Measurements from ENCODE around the gene OPRL1.
"Not testable (repeated sequence)": the region's sequence is repeated elsewhere in the genome, so short reads cannot be mapped to it uniquely, and the experiment has no call there.

Gene OPRL1

DNA sequence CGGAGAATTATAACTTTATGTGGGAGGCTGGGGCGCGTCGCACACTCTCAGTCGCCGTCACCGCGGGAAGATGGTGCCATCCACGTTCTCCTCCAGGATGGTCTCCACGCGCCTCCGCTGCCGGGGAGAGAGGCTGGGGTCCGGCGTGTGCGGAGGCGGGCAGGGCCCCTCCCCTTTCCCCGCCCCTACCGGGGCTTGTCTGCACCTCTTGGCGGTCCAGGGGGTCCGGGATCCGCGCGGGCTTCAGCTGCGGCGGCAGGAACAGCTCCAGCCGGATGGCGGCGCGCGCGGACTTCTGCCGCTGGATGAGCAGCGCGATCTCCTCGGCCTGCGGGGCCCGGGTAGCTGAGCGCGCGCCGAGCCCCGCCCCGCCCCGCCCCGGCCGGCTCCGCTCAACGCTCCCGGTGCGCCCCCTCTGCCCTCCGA lies 3.5 kb downstream of the OPRL1 start:
- 0% methylated on average over 39 of the region's 52 CpGs for WGBS (ENCODE audit: insufficient coverage)
- H3K36me3 ChIP-seq (ENCODE audit: control insufficient read depth in 4 of 4, insufficient read depth in 4 of 4, low read length in 3 of 4), result peaks cover 0 to 2% (median 0%) of the 10 kb centered on the region in 4 experiments
- peak; percentile 80 to 87 (median 85) for DNase-seq
- H3K9me3 ChIP-seq (ENCODE audit: control extremely low read depth in 1 of 5, control insufficient read depth in 4 of 5, insufficient read depth in 2 of 5, low read depth in 1 of 5, low read length in 4 of 5), result peaks cover 0 to 11% (median 0%) of the 10 kb centered on the region in 5 experiments
- no peaks in the 10 kb centered on the region for H3K27me3 ChIP-seq (replicated peaks in 2 of 5; ENCODE audit: control insufficient read depth in 4 of 5, insufficient read depth in 5 of 5, low read length in 4 of 5)
- H3K4me3 ChIP-seq (ENCODE audit: control insufficient read depth in 1 of 7, extremely low read depth in 1 of 7, insufficient read depth in 4 of 7, low read depth in 2 of 7, low read length in 6 of 7), result peak overlapping the region; percentile 37 to 83 (median 68)
- CTCF ChIA-PET, result interaction anchor here (0.9 to 19.6 kb wide), 18 partner anchors 10 to 103 kb away, joined by 3 to 178 read pairs (median 6); partner anchors contain the start of genes NPBWR2, PRPF6 and TCEA2
- H3K27ac ChIP-seq (ENCODE audit: insufficient read depth in 1 of 2, low read depth in 1 of 2, low read length in 2 of 2, poor library complexity in 1 of 2, severe bottlenecking in 2 of 2), result peak overlapping the region in 1 of 2 experiments; percentile 25
- POLR2A ChIA-PET, result interaction anchor here (0.6 to 1.1 kb wide), 2 partner anchors 44 to 190 kb away, joined by 3 read pairs; no protein-coding TSS in a partner anchor
- peaks cover 0 to 60% (median 53%) of the 10 kb centered on the region in 4 experiments for H3K4me1 ChIP-seq (ENCODE audit: control extremely low read depth in 1 of 4, control insufficient read depth in 4 of 4, insufficient read depth in 4 of 4, low read length in 3 of 4)

DNA sequence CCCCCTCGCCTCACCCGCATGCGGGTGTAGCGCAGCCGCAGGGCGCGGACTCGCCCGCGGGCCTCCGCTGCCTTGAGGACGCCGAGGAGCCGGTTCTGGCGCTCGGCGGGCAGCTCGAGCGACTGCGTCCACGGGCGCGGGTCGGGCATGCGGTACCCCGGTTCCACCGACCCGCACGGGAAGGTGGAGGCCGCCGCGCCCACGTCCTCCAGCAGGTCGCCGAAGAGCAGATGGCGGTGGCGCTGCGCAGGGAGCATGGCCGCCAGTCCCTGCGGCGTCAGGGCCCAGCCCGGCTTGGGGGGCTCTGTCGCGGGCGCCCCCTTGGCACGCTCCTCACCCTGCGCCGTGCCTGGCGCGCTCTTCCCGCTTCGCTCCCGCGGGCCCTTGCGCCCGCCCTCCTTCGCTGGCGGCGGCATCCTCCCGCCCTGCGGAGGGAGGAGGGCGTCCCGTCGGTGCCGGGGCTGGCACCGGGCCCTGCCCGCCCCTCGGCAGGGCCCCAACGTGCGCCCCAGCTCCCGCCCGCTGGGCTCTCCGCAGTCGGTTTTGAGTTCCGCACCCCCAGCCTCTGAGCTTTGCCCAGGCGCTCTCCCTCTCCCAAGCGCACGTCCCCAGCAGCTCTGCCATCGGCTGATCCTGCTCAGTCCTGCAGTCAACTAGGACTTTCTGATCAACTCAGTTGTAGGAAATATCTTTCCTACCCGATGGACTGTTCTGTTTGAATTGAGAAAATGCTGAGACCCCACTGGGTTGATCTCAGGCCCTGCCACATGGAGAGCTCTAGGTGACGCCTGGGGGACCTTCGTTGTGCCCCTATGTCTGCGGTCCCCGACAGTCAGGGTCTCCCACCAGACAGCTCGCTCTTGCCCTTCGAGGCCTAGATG lies 4.2 kb downstream of the OPRL1 start, which contains the start of gene LKAAEAR1:
Gene LKAAEAR1, minus strand, starts transcription at position 595 of the 881 bp plus-strand sequence. Its CDS starts 179 bp downstream, at position 416.
- ChIA-PET CTCF (interaction anchor here (0.9 to 19.6 kb wide), 15 partner anchors 9 to 104 kb away, joined by 3 to 178 read pairs (median 5); partner anchors contain the start of genes NPBWR2, PRPF6 and TCEA2), POLR2A (interaction anchor here (0.6 kb wide), 1 partner anchor 191 kb away, joined by 3 read pairs; no protein-coding TSS in a partner anchor)
- WGBS (ENCODE audit: insufficient coverage), result under 1% methylated on average over 73 of the region's 86 CpGs
- Histone ChIP-seq H3K27ac (ENCODE audit: insufficient read depth in 1 of 2, low read depth in 1 of 2, low read length in 2 of 2, poor library complexity in 1 of 2, severe bottlenecking in 2 of 2) (peak within 1 kb of the TSS in 1 of 2 experiments; percentile 25), H3K4me3 (ENCODE audit: control insufficient read depth in 1 of 7, extremely low read depth in 1 of 7, insufficient read depth in 4 of 7, low read depth in 2 of 7, low read length in 6 of 7) (peak within 1 kb of the TSS; percentile 37 to 83 (median 68)), H3K9me3 (ENCODE audit: control extremely low read depth in 1 of 5, control insufficient read depth in 4 of 5, insufficient read depth in 2 of 5, low read depth in 1 of 5, low read length in 4 of 5) (peaks cover 0 to 11% (median 0%) of the 10 kb centered on the region in 5 experiments), H3K4me1 (ENCODE audit: control extremely low read depth in 1 of 4, control insufficient read depth in 4 of 4, insufficient read depth in 4 of 4, low read length in 3 of 4) (peaks cover 0 to 53% (median 47%) of the 10 kb centered on the region in 4 experiments), H3K36me3 (ENCODE audit: control insufficient read depth in 4 of 4, insufficient read depth in 4 of 4, low read length in 3 of 4) (peaks cover 0 to 2% (median 0%) of the 10 kb centered on the region in 4 experiments), H3K27me3 (replicated peaks in 2 of 5; ENCODE audit: control insufficient read depth in 4 of 5, insufficient read depth in 5 of 5, low read length in 4 of 5) (no peaks in the 10 kb centered on the region)
- peak in 2 of 3 donors; percentile 48 to 55 for DNase-seq

DNA sequence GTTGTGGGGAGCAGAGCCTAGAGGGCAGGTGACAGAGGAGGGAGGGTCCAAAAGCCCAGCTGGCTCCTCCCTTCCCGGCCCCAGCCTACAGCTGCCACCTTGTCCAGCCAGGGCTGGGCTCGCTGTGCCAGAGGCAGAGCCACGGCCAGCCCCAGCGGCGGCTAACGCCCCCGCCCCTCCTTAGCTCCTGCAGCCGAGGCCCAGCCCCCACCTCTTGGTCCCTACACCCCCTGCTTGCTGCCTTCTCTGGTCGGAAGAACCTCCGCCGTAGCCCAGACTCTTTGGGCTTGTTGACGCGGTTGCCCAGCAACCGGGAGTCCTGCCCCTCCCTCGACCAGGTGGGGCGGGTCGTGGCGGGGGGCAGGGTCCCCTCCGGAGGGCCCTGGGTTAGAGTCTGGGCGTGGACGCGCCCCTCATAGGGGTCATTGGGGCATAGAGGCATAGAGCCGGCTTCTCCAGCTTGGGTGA lies 4.8 kb downstream of the OPRL1 start:
- Histone ChIP-seq H3K27me3 (replicated peaks in 2 of 5; ENCODE audit: control insufficient read depth in 4 of 5, insufficient read depth in 5 of 5, low read length in 4 of 5) (no peaks in the 10 kb centered on the region), H3K36me3 (ENCODE audit: control insufficient read depth in 4 of 4, insufficient read depth in 4 of 4, low read length in 3 of 4) (peaks cover 0 to 2% (median 0%) of the 10 kb centered on the region in 4 experiments), H3K27ac (ENCODE audit: insufficient read depth in 1 of 2, low read depth in 1 of 2, low read length in 2 of 2, poor library complexity in 1 of 2, severe bottlenecking in 2 of 2) (no peak overlapping the region), H3K4me3 (ENCODE audit: control insufficient read depth in 1 of 7, extremely low read depth in 1 of 7, insufficient read depth in 4 of 7, low read depth in 2 of 7, low read length in 6 of 7) (peak overlapping the region in 4 of 7 experiments; percentile 25 to 83 (median 70)), H3K9me3 (ENCODE audit: control extremely low read depth in 1 of 5, control insufficient read depth in 4 of 5, insufficient read depth in 2 of 5, low read depth in 1 of 5, low read length in 4 of 5) (peaks cover 0 to 11% (median 0%) of the 10 kb centered on the region in 5 experiments), H3K4me1 (ENCODE audit: control extremely low read depth in 1 of 4, control insufficient read depth in 4 of 4, insufficient read depth in 4 of 4, low read length in 3 of 4) (peaks cover 0 to 51% (median 46%) of the 10 kb centered on the region in 4 experiments)
- POLR2A ChIA-PET, result no interaction called here
- CTCF ChIA-PET, result interaction anchor here (1.0 to 19.6 kb wide), 9 partner anchors 8 to 40 kb away, joined by 3 to 178 read pairs (median 10); partner anchors contain the start of genes NPBWR2 and TCEA2
- 26% methylated on average over 13 of the region's 23 CpGs for WGBS (ENCODE audit: insufficient coverage)
- peak in 2 of 3 donors; percentile 51 to 56 for DNase-seq

DNA sequence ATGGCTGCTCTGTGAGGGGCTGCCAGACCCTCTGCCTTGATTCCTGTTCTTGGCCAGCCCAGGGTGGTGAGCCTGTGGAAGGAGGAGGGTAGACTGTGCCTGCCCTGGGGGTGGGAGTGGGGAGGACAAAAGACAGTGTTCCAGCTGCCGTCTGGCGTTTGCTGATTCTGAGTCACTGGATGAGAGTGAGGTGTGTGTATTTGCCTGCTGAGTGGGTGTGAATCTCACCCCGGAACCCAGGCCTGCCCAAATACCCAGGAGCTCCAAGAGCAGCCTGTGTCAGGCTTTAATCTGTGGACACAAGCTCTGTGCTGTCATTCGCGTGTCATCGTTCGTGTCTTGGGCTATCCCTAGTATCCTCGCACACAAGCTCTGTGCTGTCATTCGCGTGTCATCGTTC lies 6.9 kb downstream of the OPRL1 start:
- H3K4me3 ChIP-seq (ENCODE audit: control insufficient read depth in 1 of 7, extremely low read depth in 1 of 7, insufficient read depth in 4 of 7, low read depth in 2 of 7, low read length in 6 of 7), result no peak overlapping the region
- peaks cover 0 to 32% (median 28%) of the 10 kb centered on the region in 4 experiments for H3K4me1 ChIP-seq (ENCODE audit: control extremely low read depth in 1 of 4, control insufficient read depth in 4 of 4, insufficient read depth in 4 of 4, low read length in 3 of 4)
- peaks cover 0 to 2% (median 0%) of the 10 kb centered on the region in 4 experiments for H3K36me3 ChIP-seq (ENCODE audit: control insufficient read depth in 4 of 4, insufficient read depth in 4 of 4, low read length in 3 of 4)
- POLR2A ChIA-PET, result interaction anchor here (0.8 kb wide), 1 partner anchor 29 kb away, joined by 3 read pairs; no protein-coding TSS in a partner anchor
- CTCF ChIA-PET, result interaction anchor here (1.3 to 19.6 kb wide), 2 partner anchors 15 to 31 kb away, joined by 5 to 178 read pairs; no protein-coding TSS in a partner anchor
- 100% methylated on average over 3 of the region's 11 CpGs for WGBS (ENCODE audit: insufficient coverage)
- DNase-seq, result no peak
- H3K27ac ChIP-seq (ENCODE audit: insufficient read depth in 1 of 2, low read depth in 1 of 2, low read length in 2 of 2, poor library complexity in 1 of 2, severe bottlenecking in 2 of 2), result no peak overlapping the region
- H3K27me3 ChIP-seq (replicated peaks in 2 of 5; ENCODE audit: control insufficient read depth in 4 of 5, insufficient read depth in 5 of 5, low read length in 4 of 5), result no peaks in the 10 kb centered on the region
- H3K9me3 ChIP-seq (ENCODE audit: control extremely low read depth in 1 of 5, control insufficient read depth in 4 of 5, insufficient read depth in 2 of 5, low read depth in 1 of 5, low read length in 4 of 5), result peaks cover 0 to 11% (median 0%) of the 10 kb centered on the region in 5 experiments

DNA sequence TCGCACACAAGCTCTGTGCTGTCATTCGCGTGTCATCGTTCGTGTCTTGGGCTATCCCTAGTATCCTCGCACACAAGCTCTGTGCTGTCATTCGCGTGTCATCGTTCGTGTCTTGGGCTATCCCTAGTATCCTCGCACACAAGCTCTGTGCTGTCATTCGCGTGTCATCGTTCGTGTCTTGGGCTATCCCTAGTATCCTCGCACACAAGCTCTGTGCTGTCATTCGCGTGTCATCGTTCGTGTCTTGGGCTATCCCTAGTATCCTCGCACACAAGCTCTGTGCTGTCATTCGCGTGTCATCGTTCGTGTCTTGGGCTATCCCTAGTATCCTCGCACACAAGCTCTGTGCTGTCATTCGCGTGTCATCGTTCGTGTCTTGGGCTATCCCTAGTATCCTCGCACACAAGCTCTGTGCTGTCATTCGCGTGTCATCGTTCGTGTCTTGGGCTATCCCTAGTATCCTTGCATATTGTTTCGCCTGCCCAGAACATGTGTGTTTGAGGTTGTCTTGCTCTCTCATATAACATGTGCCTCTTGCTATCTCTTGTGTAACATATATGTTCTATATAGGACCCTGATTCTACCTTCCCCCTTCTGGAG lies 7.4 kb downstream of the OPRL1 start:
- Histone ChIP-seq H3K4me1 (ENCODE audit: control extremely low read depth in 1 of 4, control insufficient read depth in 4 of 4, insufficient read depth in 4 of 4, low read length in 3 of 4) (peaks cover 0 to 27% (median 23%) of the 10 kb centered on the region in 4 experiments), H3K9me3 (ENCODE audit: control extremely low read depth in 1 of 5, control insufficient read depth in 4 of 5, insufficient read depth in 2 of 5, low read depth in 1 of 5, low read length in 4 of 5) (peaks cover 0 to 11% (median 0%) of the 10 kb centered on the region in 5 experiments)
- H3K27ac ChIP-seq (ENCODE audit: insufficient read depth in 1 of 2, low read depth in 1 of 2, low read length in 2 of 2, poor library complexity in 1 of 2, severe bottlenecking in 2 of 2); DNase-seq; POLR2A ChIA-PET; H3K4me3 ChIP-seq (ENCODE audit: control insufficient read depth in 1 of 7, extremely low read depth in 1 of 7, insufficient read depth in 4 of 7, low read depth in 2 of 7, low read length in 6 of 7); H3K36me3 ChIP-seq (ENCODE audit: control insufficient read depth in 4 of 4, insufficient read depth in 4 of 4, low read length in 3 of 4); H3K27me3 ChIP-seq (replicated peaks in 2 of 5; ENCODE audit: control insufficient read depth in 4 of 5, insufficient read depth in 5 of 5, low read length in 4 of 5): not testable (repeated sequence)
- no CpG with 5 or more reads among the region's 36 CpGs for WGBS (ENCODE audit: insufficient coverage)
- CTCF ChIA-PET, result interaction anchor here (1.3 to 19.6 kb wide), 2 partner anchors 14 to 31 kb away, joined by 5 to 178 read pairs; no protein-coding TSS in a partner anchor

DNA sequence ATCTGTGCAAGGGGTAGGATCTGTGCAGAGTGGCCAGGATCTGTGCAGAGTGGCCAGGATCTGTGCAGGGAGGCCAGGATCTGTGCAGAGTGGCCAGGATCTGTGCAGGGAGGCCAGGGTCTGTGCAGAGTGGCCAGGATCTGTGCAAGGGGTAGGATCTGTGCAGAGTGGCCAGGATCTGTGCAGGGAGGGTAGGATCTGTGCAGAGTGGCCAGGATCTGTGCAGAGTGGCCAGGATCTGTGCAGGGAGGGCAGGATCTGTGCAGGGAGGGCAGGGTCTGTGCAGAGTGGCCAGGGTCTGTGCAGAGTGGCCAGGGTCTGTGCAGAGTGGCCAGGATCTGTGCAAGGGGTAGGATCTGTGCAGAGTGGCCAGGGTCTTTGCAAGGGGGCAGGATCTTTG lies 8.7 kb downstream of the OPRL1 start:
- Histone ChIP-seq H3K9me3 (ENCODE audit: control extremely low read depth in 1 of 5, control insufficient read depth in 4 of 5, insufficient read depth in 2 of 5, low read depth in 1 of 5, low read length in 4 of 5) (peaks cover 0 to 11% (median 0%) of the 10 kb centered on the region in 5 experiments), H3K4me1 (ENCODE audit: control extremely low read depth in 1 of 4, control insufficient read depth in 4 of 4, insufficient read depth in 4 of 4, low read length in 3 of 4) (peaks cover 0 to 16% (median 13%) of the 10 kb centered on the region in 4 experiments)
- H3K36me3 ChIP-seq (ENCODE audit: control insufficient read depth in 4 of 4, insufficient read depth in 4 of 4, low read length in 3 of 4); DNase-seq; H3K27me3 ChIP-seq (replicated peaks in 2 of 5; ENCODE audit: control insufficient read depth in 4 of 5, insufficient read depth in 5 of 5, low read length in 4 of 5); CTCF ChIA-PET; POLR2A ChIA-PET; H3K27ac ChIP-seq (ENCODE audit: insufficient read depth in 1 of 2, low read depth in 1 of 2, low read length in 2 of 2, poor library complexity in 1 of 2, severe bottlenecking in 2 of 2); H3K4me3 ChIP-seq (ENCODE audit: control insufficient read depth in 1 of 7, extremely low read depth in 1 of 7, insufficient read depth in 4 of 7, low read depth in 2 of 7, low read length in 6 of 7): not testable (repeated sequence)

Data from common myeloid progenitor, CD34-positive (primary cell).